Astrocyte (in vitro differentiated cells and primary cell): ENCODE data around the gene SPP1. TPM values are rescaled to one million over a fixed set of nuclear protein-coding genes. Genes with fewer than 3 reads are reported as not detected.

Source experiments
- DNase-seq: peaks from one replicate; pipeline ENCODE4 v3.0.0-alpha.2; 2010; ENCODE audit warnings: low read depth
- FAIRE-seq: peaks from 2 replicates; lab custom pipeline; 2011; peaks lifted over from hg19 to GRCh38; lab: Jason Lieb, UNC
- H2AFZ ChIP-seq: 2 replicates; pipeline ENCODE4 v1.6.0; 2012; ENCODE audit warnings: low read depth, low read length, inconsistent platforms
- H3K27ac ChIP-seq: 2 replicates; pipeline ENCODE4 v1.5.1; 2011; ENCODE audit warnings: low read depth, low read length, inconsistent platforms
- H3K27me3 ChIP-seq: 2 replicates; pipeline ENCODE4 v1.6.0; 2011; ENCODE audit warnings: low read length, inconsistent platforms; ENCODE audit not compliant: insufficient read depth
- H3K36me3 ChIP-seq: 2 replicates; pipeline ENCODE4 v1.5.1; 2011; ENCODE audit warnings: low read length, inconsistent platforms; ENCODE audit not compliant: insufficient read depth
- H3K4me1 ChIP-seq: 2 replicates; pipeline ENCODE4 v1.5.1; 2011; ENCODE audit warnings: low read length, inconsistent platforms; ENCODE audit not compliant: insufficient read depth
- H3K4me2 ChIP-seq: 2 replicates; pipeline ENCODE4 v1.6.0; 2012; ENCODE audit warnings: low read length, inconsistent platforms
- H3K4me3 ChIP-seq: 2 replicates; pipeline ENCODE4 v1.5.1; 2011; ENCODE audit warnings: low read depth, mild to moderate bottlenecking, low read length, inconsistent platforms; ENCODE audit not compliant: insufficient read depth
- H3K79me2 ChIP-seq: 2 replicates; pipeline ENCODE4 v1.6.0; 2012; ENCODE audit warnings: mild to moderate bottlenecking, low read length, inconsistent platforms; ENCODE audit not compliant: insufficient read depth
- H3K9ac ChIP-seq: 2 replicates; pipeline ENCODE4 v1.6.0; 2012; ENCODE audit warnings: mild to moderate bottlenecking, low read length, inconsistent platforms
- H3K9me3 ChIP-seq: 2 replicates; pipeline ENCODE4 v1.5.1; 2012; ENCODE audit warnings: low read depth, mild to moderate bottlenecking, low read length, inconsistent platforms; ENCODE audit not compliant: insufficient read depth
- H4K20me1 ChIP-seq: 2 replicates; pipeline ENCODE4 v1.6.0; 2012; ENCODE audit warnings: low read length, inconsistent platforms; ENCODE audit not compliant: insufficient read depth
- H3K27ac Mint-ChIP-seq: one replicate; pipeline ENCODE4 v1.8.0; 2021; ENCODE audit warnings: mild to moderate bottlenecking, mixed read lengths; ENCODE audit not compliant: unreplicated experiment
- H3K27me3 Mint-ChIP-seq: one replicate; pipeline ENCODE4 v1.8.0; 2021; ENCODE audit warnings: low read depth, mixed read lengths; ENCODE audit not compliant: unreplicated experiment
- H3K36me3 Mint-ChIP-seq: one replicate; pipeline ENCODE4 v1.8.0; 2021; ENCODE audit warnings: low read depth, mixed read lengths; ENCODE audit not compliant: unreplicated experiment
- H3K4me1 Mint-ChIP-seq: one replicate; pipeline ENCODE4 v1.8.0; 2021; ENCODE audit warnings: low read depth, mixed read lengths; ENCODE audit not compliant: unreplicated experiment
- H3K4me3 Mint-ChIP-seq: one replicate; pipeline ENCODE4 v1.8.0; 2021; ENCODE audit warnings: mild to moderate bottlenecking, moderate library complexity, mixed read lengths; ENCODE audit not compliant: unreplicated experiment
- H3K9me3 Mint-ChIP-seq: one replicate; pipeline ENCODE4 v1.8.0; 2021; ENCODE audit warnings: mild to moderate bottlenecking, mixed read lengths; ENCODE audit not compliant: unreplicated experiment
- EZH2 ChIP-seq: IDR thresholded peaks from 2 replicates; pipeline ENCODE4 v1.6.1; 2012; ENCODE audit warnings: mild to moderate bottlenecking, low read length, inconsistent platforms; ENCODE audit not compliant: insufficient read depth
- total RNA-seq: library from RNA; stranded (reverse); gene quantifications from 2 replicates; pipeline ENCODE4 v1.2.1, GENCODE V29; 2021
- TF ChIP-seq, protein P1 (sequence below): IDR thresholded peaks from 2 replicates; pipeline ENCODE4 v1.5.1; 2011; ENCODE audit warnings: low read depth, mild to moderate bottlenecking, inconsistent platforms, low read length, moderate library complexity; ENCODE audit not compliant: insufficient read depth

Gene SPP1
- total RNA-seq, 1 donor from 2014 or later, result 217 TPM

DNA sequence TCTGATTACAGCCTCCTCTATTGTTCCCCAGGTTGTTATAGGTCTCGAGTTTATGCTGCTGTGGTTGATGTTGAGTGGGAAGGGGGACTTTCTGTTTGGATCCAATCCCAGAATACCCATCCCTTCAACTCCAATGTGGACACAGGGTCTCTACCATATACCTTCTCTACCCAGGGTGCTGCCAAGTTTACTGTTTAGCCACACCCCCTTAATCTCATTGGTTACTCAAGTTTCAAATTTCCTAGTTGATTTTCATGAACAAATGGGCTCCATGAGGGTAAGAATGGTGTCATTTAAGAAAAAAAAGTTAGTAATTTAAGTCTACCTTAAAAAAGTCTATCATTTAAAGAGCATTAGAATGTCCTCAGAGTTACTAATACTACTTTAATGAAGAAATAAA lies 3.6 kb upstream of the SPP1 start:
- no peak for FAIRE-seq
- no peaks in the 10 kb centered on the region for H3K27me3 ChIP-seq
- no peaks in the 10 kb centered on the region for H3K36me3 Mint-ChIP-seq

DNA sequence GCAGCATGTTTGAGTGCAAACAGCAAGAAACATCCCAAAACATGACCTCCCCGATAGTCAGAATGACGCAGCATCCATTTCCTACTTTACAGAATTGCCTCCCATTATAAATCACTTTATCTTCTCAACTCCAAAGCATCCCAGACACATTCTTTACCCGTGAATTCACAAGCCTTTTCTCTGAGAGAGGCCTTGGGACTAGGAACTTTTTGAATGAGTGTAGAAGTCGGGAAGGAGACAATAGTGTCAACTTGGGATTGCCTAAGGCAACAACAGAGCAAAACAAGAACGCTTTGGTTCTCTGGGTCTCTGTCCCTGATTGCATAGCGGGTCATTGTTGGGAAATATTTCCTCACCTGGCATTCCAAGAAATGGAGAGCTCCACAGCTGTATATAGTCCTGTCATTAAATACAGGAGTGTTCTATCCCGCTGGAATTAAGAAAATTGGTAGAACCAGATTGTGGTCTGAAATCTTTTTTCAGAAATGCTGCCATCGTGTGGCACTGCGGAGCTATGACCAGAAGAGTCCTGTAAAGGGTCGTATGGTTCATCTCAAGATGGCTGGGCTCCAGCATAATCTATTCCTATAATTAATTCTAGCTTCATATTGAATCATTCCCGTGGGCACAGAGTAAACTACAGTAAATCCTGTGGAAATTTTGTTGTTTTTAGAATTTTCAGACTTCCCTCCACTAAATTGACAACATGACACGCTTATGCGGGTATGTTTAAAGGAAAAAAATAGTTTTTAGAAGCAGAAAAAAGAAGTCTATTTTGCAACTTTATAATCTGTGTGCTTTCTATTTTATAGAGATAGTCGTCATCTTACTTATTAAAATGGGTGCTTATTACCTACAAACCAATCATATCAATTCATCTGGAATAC lies 2.0 kb upstream of the SPP1 start:
- Mint-ChIP-seq H3K9me3 (no peaks in the 10 kb centered on the region), H3K36me3 (no peaks in the 10 kb centered on the region), H3K4me1 (peaks cover 20% of the 10 kb centered on the region), H3K27me3 (no peaks in the 10 kb centered on the region), H3K4me3 (peak overlapping the region; percentile 72), H3K27ac (peak overlapping the region; percentile 98)
- no peaks in the 10 kb centered on the region for H3K36me3 ChIP-seq
- FAIRE-seq (peak; percentile 96), DNase-seq (peak; percentile 94)
- H3K79me2 ChIP-seq, result no peaks in the 10 kb centered on the region
- peak overlapping the region; percentile 57 for H2AFZ ChIP-seq
- peak overlapping the region; percentile 74 for H3K9ac ChIP-seq
- peak overlapping the region; percentile 88 for H3K27ac ChIP-seq
- H3K4me3 ChIP-seq, result peak overlapping the region; percentile 47
- peaks cover 27% of the 10 kb centered on the region for H3K4me1 ChIP-seq
- H3K27me3 ChIP-seq, result no peaks in the 10 kb centered on the region
- H3K9me3 ChIP-seq, result no peaks in the 10 kb centered on the region
- no peak for TF ChIP-seq EZH2
- TF ChIP-seq, protein P1, sequence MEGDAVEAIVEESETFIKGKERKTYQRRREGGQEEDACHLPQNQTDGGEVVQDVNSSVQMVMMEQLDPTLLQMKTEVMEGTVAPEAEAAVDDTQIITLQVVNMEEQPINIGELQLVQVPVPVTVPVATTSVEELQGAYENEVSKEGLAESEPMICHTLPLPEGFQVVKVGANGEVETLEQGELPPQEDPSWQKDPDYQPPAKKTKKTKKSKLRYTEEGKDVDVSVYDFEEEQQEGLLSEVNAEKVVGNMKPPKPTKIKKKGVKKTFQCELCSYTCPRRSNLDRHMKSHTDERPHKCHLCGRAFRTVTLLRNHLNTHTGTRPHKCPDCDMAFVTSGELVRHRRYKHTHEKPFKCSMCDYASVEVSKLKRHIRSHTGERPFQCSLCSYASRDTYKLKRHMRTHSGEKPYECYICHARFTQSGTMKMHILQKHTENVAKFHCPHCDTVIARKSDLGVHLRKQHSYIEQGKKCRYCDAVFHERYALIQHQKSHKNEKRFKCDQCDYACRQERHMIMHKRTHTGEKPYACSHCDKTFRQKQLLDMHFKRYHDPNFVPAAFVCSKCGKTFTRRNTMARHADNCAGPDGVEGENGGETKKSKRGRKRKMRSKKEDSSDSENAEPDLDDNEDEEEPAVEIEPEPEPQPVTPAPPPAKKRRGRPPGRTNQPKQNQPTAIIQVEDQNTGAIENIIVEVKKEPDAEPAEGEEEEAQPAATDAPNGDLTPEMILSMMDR, result peak; percentile 90
- H3K4me2 ChIP-seq, result peak overlapping the region; percentile 83
- no peaks in the 10 kb centered on the region for H4K20me1 ChIP-seq

More for the DNA sequence above, 3.6 kb upstream of the SPP1 start:
- Histone ChIP-seq H3K79me2 (no peaks in the 10 kb centered on the region), H3K36me3 (no peaks in the 10 kb centered on the region), H3K4me3 (no peak overlapping the region), H3K4me1 (peaks cover 27% of the 10 kb centered on the region), H3K9me3 (no peaks in the 10 kb centered on the region), H3K4me2 (no peak overlapping the region), H3K27ac (no peak overlapping the region), H2AFZ (no peak overlapping the region), H4K20me1 (no peaks in the 10 kb centered on the region), H3K9ac (no peak overlapping the region)
- Mint-ChIP-seq H3K27ac (no peak overlapping the region), H3K4me1 (peaks cover 20% of the 10 kb centered on the region), H3K9me3 (no peaks in the 10 kb centered on the region), H3K27me3 (no peaks in the 10 kb centered on the region), H3K4me3 (no peak overlapping the region)
- no peak for TF ChIP-seq EZH2
- TF ChIP-seq, protein P1, result no peak
- no peak for DNase-seq
